DMS153 treated with DMSO at 0.1 percent for 48 hours (cell line): ENCODE data around the gene RPL28.

Experiments
- DNase-seq: peaks from one replicate; lab custom pipeline; 2025; ENCODE audit not compliant: unreplicated experiment; lab: John Stamatoyannopoulos, UW

RPL28 gene

GRCh38 chr19:55353356-55353802 is 32.4 kb upstream of the RPL28 start:
- DNase-seq: no peak

GRCh38 chr19:55353803-55354697 is 31.7 kb upstream of the RPL28 start:
- DNase-seq: peak; percentile 28

GRCh38 chr19:55354698-55355212 is 31.0 kb upstream of the RPL28 start, which contains the start of gene COX6B2:
COX6B2 (minus strand) TSS chr19:55354719; CDS start chr19:55354521, 198 bp downstream.
- no peak for DNase-seq

GRCh38 chr19:55355213-55355821 is 30.4 kb upstream of the RPL28 start:
- no peak for DNase-seq

- DNase-seq: no peak
Measured at GRCh38 chr19:55358493-55358892, 27.2 kb upstream of the RPL28 start.

GRCh38 chr19:55358943-55359908 is 26.5 kb upstream of the RPL28 start:
- no peak for DNase-seq

- no peak for DNase-seq
Measured at GRCh38 chr19:55360902-55361301, 24.8 kb upstream of the RPL28 start.

- no peak for DNase-seq
Measured at GRCh38 chr19:55362174-55362989, 23.4 kb upstream of the RPL28 start.

GRCh38 chr19:55362990-55363716 is 22.6 kb upstream of the RPL28 start, which contains the start of gene GARIN5B:
GARIN5B (minus strand) TSS chr19:55363260; CDS start chr19:55363066, 194 bp downstream.
- no peak for DNase-seq

GRCh38 chr19:55365245-55365644 is 20.5 kb upstream of the RPL28 start:
- no peak for DNase-seq

GRCh38 chr19:55365964-55366363 is 19.8 kb upstream of the RPL28 start:
- no peak for DNase-seq

- no peak for DNase-seq
Measured at GRCh38 chr19:55366790-55367189, 18.9 kb upstream of the RPL28 start.

GRCh38 chr19:55368106-55368505 is 17.6 kb upstream of the RPL28 start:
- no peak for DNase-seq

- DNase-seq: no peak
Measured at GRCh38 chr19:55368701-55369563, 16.8 kb upstream of the RPL28 start.

GRCh38 chr19:55369653-55370304 is 16.0 kb upstream of the RPL28 start:
- no peak for DNase-seq

- no peak for DNase-seq
Measured at GRCh38 chr19:55370305-55370988, 15.3 kb upstream of the RPL28 start, which contains the start of gene IL11. IL11 (minus strand) TSS chr19:55370463; CDS start chr19:55370310, 153 bp downstream.
